Measurements from ENCODE around the gene BRPF1.

The BRPF1 gene

DNA sequence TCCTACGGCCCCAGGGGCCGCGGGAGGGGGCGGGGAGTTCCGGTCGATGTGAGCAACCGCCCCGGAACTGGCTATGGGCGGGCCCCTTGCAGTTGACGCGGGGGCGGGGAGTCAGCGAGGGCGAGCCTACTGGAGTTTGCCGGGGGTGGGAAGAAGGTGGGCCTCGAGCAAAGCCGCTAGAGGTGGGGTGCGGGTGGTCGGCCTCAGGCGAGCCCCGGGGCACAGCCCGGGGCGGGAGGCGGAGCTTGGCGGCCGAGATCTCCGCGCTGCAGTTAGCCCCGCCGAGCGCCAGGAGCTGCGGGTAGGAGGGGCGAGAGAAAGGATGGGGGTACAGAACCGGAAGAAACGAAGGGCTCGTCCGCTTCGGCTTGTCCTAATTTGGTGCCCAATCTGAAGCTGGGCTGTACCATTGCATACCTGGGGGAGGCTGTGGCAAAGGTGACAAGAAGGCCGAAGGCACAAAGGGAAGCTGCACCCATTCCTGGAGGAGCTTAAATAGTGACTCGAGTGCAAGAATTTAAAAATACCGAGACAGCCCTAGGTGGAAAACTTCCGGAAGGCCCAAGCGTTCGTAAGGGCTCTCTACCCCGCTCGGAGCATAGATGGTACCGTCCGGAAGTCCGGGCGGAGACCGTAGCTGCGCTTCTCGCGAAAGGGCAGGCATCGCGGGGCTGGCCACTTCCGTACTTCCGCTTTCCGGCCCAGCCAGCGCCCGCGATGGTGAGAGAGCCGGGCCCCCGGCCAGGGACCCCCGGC lies 61.0 kb downstream of the BRPF1 start, which contains the start of the genes ARPC4 and TADA3:
ARPC4 (plus strand) TSS at position 678 of the 756 bp plus-strand sequence; CDS start at position 718, 40 bp downstream.
TADA3 (minus strand) TSS at position 69 of the 756 bp plus-strand sequence. CDS start 1,007 bp downstream, outside the sequence.
- peak; percentile 94 for DNase-seq

DNA sequence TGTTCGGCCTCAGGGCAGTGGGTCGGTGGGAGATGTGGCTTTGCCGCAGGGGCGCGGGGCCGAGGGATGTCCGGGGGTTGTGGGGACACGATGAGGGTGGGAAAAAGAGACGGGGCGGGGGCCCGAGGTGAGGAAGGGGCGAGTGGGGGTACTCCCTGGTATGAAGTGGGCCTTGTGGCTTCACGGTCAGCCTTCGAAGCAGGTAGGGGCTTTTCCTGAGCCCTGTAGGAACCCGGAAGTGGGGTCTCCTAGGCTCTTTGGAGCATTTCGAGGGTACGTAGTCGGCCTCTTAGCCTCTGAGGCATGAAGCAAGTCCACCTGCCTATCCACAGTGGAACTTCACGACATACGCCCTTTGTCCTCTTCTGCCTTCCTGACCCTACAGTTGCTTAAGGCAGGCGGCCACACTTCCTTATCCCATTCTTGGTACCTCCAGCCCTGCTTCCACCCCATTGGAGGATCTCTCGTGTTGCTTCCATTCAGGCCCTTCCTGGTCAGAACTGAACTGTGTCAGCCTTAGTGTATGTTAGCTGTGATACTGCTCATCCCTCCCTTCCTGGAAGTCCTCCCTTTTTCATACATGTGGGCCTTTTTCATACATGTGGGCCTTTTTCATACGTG lies 61.7 kb downstream of the BRPF1 start:
- no peak for DNase-seq

DNA sequence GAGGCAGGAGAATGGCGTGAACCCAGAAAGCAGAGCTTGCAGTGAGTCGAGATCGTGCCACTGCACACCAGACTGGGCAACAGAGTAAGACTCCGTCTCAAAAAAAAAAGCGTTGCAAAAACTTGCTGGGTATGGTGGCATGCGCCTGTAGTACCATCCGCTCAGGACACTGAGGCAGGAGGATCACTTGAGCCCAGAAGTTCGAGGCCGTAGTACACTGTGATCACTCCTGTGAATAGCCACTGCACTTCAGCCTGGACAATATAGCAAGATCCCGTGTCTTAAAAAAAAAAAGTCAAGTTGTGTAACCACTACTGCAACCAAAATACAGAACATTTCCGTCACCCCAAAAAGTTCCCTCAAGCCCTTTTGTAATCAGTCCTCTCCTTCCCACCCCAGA lies 62.9 kb downstream of the BRPF1 start:
- DNase-seq = no peak

DNA sequence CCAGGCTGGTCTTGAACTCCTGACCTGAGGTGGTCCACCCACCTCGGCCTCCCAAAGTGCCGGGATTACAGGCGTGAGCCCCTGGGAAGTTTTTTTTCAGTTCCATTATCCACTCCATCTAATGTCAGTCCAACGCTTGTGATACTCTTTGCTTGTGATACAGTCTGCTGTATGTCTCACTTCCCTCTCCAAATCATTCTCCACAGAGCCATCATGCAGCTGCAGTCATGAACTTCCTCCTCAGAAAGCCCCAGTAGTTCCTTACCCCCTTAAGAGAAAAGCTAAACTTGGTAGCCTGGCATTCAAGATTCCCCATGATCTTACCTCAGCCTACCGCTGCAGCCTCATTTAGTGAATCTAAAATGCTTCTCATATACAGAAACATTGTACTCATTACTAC lies 63.7 kb downstream of the BRPF1 start:
- no peak for DNase-seq

DNA sequence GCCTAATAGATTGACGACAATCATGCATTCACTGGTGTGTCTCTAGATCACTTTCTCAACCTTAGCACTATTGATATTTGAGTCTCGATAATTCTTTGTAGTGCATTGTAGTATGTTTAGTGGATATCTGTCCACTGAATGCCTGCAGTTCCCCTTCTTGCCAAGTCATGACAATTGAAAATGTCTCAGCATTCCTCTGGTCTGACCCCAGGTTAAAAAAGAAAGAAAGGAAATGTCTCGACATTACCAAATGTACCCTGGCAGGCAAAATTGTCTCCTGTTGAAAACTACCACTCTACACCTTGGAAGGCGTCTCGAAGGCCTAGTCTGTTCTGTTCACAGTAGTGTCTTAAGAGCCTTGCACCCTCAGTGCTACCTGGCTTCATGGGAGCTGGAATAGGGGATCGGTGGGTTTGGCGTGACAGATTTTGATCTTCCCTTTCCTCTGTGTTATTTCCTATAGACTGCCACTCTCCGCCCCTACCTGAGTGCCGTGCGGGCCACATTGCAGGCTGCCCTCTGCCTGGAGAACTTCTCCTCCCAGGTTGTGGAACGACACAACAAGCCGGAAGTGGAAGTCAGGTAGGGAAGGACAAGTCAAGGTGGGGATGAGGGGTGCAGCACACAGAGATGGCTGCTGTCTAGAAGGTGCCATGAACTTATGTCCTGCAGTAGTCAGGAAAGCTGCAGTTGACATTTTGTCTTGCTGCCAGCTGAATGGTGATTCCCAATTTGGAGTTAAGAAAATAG lies 65.8 kb downstream of the BRPF1 start:
- DNase-seq = no peak
